Fibroblast of lung (primary cell): ENCODE results near the gene CPE.

ENCODE experiments used
- EZH2 ChIP-seq: IDR thresholded peaks from 2 replicates; pipeline ENCODE4 v1.5.1; 2012; ENCODE audit warnings: low read length, control low read depth, mild to moderate bottlenecking; ENCODE audit errors: missing control alignments
- TF ChIP-seq, protein P1 (sequence below), 2 donors: IDR thresholded peaks in 1 of 2; conservative IDR thresholded peaks in 1 of 2; 1 replicate in 1 of 2; 2 replicates in 1 of 2; pipeline ENCODE4 v1.5.1; 2011 to 2012; ENCODE audit warnings: low read length in 2 of 2, control low read depth in 1 of 2, inconsistent platforms in 1 of 2, low read depth in 1 of 2, mild to moderate bottlenecking in 1 of 2

DNA sequence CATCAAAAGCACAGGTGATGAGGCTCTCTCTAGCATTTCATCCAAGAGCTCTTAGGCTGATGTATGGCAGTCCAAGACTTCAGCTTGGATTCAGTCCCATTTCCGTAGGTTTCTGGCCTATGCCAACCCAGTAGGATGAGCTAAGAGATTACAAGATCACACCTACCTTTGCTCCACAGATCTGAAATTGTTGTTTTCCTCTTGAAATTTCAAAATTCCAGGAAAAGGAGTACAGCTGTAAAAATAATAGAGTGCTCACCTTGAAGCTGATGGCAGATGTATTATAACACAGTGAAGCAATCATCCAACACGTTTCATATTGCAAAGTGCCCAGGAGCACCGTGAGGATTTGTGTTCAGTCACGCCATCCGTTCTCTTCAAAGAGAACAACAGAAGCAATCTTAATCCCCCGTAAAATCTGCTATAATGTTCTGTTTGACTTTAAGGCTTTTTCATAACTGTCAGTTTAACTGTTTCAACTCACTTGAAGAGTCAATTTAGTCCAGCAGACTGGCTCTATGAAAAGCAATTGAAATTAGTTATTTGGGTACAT, 137.5 kb downstream of the CPE start:
- TF ChIP-seq, protein P1, sequence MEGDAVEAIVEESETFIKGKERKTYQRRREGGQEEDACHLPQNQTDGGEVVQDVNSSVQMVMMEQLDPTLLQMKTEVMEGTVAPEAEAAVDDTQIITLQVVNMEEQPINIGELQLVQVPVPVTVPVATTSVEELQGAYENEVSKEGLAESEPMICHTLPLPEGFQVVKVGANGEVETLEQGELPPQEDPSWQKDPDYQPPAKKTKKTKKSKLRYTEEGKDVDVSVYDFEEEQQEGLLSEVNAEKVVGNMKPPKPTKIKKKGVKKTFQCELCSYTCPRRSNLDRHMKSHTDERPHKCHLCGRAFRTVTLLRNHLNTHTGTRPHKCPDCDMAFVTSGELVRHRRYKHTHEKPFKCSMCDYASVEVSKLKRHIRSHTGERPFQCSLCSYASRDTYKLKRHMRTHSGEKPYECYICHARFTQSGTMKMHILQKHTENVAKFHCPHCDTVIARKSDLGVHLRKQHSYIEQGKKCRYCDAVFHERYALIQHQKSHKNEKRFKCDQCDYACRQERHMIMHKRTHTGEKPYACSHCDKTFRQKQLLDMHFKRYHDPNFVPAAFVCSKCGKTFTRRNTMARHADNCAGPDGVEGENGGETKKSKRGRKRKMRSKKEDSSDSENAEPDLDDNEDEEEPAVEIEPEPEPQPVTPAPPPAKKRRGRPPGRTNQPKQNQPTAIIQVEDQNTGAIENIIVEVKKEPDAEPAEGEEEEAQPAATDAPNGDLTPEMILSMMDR (conservative IDR thresholded peaks at IDR 0.05 in 1 of 2, IDR thresholded peaks at IDR 0.05 in 1 of 2; ENCODE audit: low read depth in 1 of 2, low read length in 2 of 2) = no peak
- TF ChIP-seq EZH2 = no peak
